Keratinocyte (primary cell): ENCODE measurements around the gene NOTUM. TPM values are rescaled to one million over a fixed set of nuclear protein-coding genes. Genes with fewer than 3 reads are reported as not detected.

Experiments used
- DNase-seq: peaks from one replicate; pipeline ENCODE4 v3.0.0-alpha.2; 2011; ENCODE audit warnings: low read depth, missing footprints, low spot score
- FAIRE-seq: peaks from 2 replicates; lab custom pipeline; 2011; peaks lifted over from hg19 to GRCh38; lab: Jason Lieb, UNC
- H2AFZ ChIP-seq: 2 replicates; pipeline ENCODE4 v1.6.0; 2012; ENCODE audit warnings: low read length, control low read depth, inconsistent platforms; ENCODE audit not compliant: control insufficient read depth
- H3K27ac ChIP-seq: 2 replicates; pipeline ENCODE4 v1.5.1; 2011; ENCODE audit warnings: low read length; ENCODE audit not compliant: control insufficient read depth, insufficient read depth
- H3K27me3 ChIP-seq: 3 replicates; pipeline ENCODE4 v1.6.0; 2011; ENCODE audit warnings: low read length; ENCODE audit not compliant: control insufficient read depth, insufficient read depth; ENCODE audit errors: extremely low read depth
- H3K36me3 ChIP-seq, 2 experiments: 2 replicates in 1 of 2; 3 replicates in 1 of 2; pipeline ENCODE4 v1.5.1; 2011; ENCODE audit warnings: low read length in 2 of 2, mild to moderate bottlenecking in 1 of 2; ENCODE audit not compliant: control insufficient read depth in 2 of 2, insufficient read depth in 2 of 2; ENCODE audit errors: extremely low read depth in 1 of 2
- H3K4me1 ChIP-seq: 3 replicates; pipeline ENCODE4 v1.5.1; 2011; ENCODE audit warnings: low read length; ENCODE audit not compliant: control insufficient read depth, insufficient read depth; ENCODE audit errors: extremely low read depth
- H3K4me2 ChIP-seq: 3 replicates; pipeline ENCODE4 v1.6.0; 2011; ENCODE audit warnings: low read depth, low read length; ENCODE audit not compliant: control insufficient read depth, insufficient read depth; ENCODE audit errors: extremely low read depth
- H3K4me3 ChIP-seq, 3 experiments: fragments of 200-600 bp in 1 of 3; sonication (generic) in 1 of 3; 2 replicates in 2 of 3; 3 replicates in 1 of 3; pipeline ENCODE4 v1.5.1; 2011 to 2016; ENCODE audit warnings: low read length in 3 of 3, mild to moderate bottlenecking in 3 of 3, control low read depth in 2 of 3, inconsistent platforms in 1 of 3, low read depth in 1 of 3, mixed read lengths in 1 of 3, mixed run types in 1 of 3, moderate library complexity in 1 of 3; ENCODE audit not compliant: control insufficient read depth in 2 of 3, insufficient read depth in 2 of 3; ENCODE audit errors: extremely low read depth in 1 of 3
- H3K79me2 ChIP-seq: 2 replicates; pipeline ENCODE4 v1.6.0; 2012; ENCODE audit warnings: low read length; ENCODE audit not compliant: control insufficient read depth, insufficient read depth
- H3K9ac ChIP-seq: 3 replicates; pipeline ENCODE4 v1.6.0; 2011; ENCODE audit warnings: low read length; ENCODE audit not compliant: control insufficient read depth, insufficient read depth; ENCODE audit errors: extremely low read depth
- H3K9me1 ChIP-seq: 3 replicates; pipeline ENCODE4 v1.6.0; 2011; ENCODE audit warnings: low read length; ENCODE audit not compliant: control insufficient read depth, insufficient read depth; ENCODE audit errors: extremely low read depth
- H3K9me3 ChIP-seq: 2 replicates; pipeline ENCODE4 v1.5.1; 2012; ENCODE audit warnings: low read depth, low read length; ENCODE audit not compliant: control insufficient read depth
- H4K20me1 ChIP-seq: 3 replicates; pipeline ENCODE4 v1.6.0; 2011; ENCODE audit warnings: low read length; ENCODE audit not compliant: control insufficient read depth, insufficient read depth; ENCODE audit errors: extremely low read depth
- CTCF ChIP-seq, 3 experiments: IDR thresholded peaks in 1 of 3; conservative IDR thresholded peaks in 1 of 3; optimal IDR thresholded peaks in 1 of 3; 2 replicates in 2 of 3; 3 replicates in 1 of 3; pipeline versions ENCODE3 to v1.5.1; 2011; ENCODE audit warnings: low read length in 3 of 3, mild to moderate bottlenecking in 3 of 3, moderate library complexity in 2 of 3, control low read depth in 1 of 3, inconsistent platforms in 1 of 3; ENCODE audit not compliant: insufficient read depth in 2 of 3; ENCODE audit errors: extremely low read depth in 1 of 3
- EZH2 ChIP-seq: IDR thresholded peaks from one replicate; pipeline ENCODE4 v1.6.1; 2012; ENCODE audit warnings: inconsistent platforms, mild to moderate bottlenecking, low read length, moderate library complexity
- dilution Hi-C: fragments of 300-500 bp; cut with MboI; formaldehyde crosslinking; loops from one replicate; pipeline ENCODE4 v1.7.0; 2020; ENCODE audit warnings: low sequenced_read_pairs; ENCODE audit not compliant: extremely low pct_ligation_motif_present
- polyA plus RNA-seq, 5 experiments: library from polyadenylated mRNA; depleted of rRNA in 3 of 5; stranded (reverse) in 3 of 5; stranded (forward) in 1 of 5; unstranded in 1 of 5; fragments of >200 nt; gene quantifications; 1 replicate in 1 of 5; 2 replicates in 3 of 5; 3 replicates in 1 of 5; pipeline versions ENCODE4 v1.2.1 to v1.2.3, GENCODE V29; 2011 to 2012; ENCODE audit warnings: missing spikeins in 2 of 5, low read depth in 1 of 5, low replicate concordance in 1 of 5

Gene NOTUM
- polyA plus RNA-seq, 1 donor (not counting 4 experiments of a cell fraction or from before 2014, with no cell fraction given): not detected

DNA sequence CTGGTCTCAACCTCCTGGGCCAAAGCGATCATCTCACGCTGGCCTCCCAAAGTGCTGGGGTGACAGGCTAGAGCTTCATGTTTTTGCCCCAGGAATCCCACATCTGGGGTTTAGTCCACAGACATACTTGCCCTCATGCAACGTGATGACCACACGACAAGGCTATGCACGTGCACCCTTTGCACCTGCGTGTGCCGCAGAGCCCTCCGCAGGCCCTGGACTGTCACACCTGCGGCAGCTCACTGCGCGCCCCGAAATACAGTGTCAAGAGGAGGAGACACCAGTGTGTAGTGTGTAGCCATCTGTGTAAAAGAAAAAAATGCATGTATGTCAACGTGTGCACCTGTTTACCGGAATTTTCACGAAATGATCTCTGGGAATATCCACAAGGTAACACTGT, 10.5 kb downstream of the NOTUM start:
- Histone ChIP-seq H3K9me1 (no peaks in the 10 kb centered on the region), H3K36me3 (no peaks in the 10 kb centered on the region), H3K4me2 (no peak overlapping the region), H3K9ac (no peak overlapping the region), H3K79me2 (no peaks in the 10 kb centered on the region), H2AFZ (no peak overlapping the region), H3K9me3 (no peaks in the 10 kb centered on the region), H3K4me1 (no peaks in the 10 kb centered on the region), H3K27ac (no peak overlapping the region), H3K27me3 (peaks cover 7% of the 10 kb centered on the region), H4K20me1 (no peaks in the 10 kb centered on the region), H3K4me3 (no peak overlapping the region)
- TF ChIP-seq CTCF (optimal IDR thresholded peaks at IDR 0.05 in 1 of 3, IDR thresholded peaks at IDR 0.05 in 1 of 3, conservative IDR thresholded peaks at IDR 0.05 in 1 of 3; ENCODE audit: extremely low read depth in 1 of 3, insufficient read depth in 2 of 3, low read length in 3 of 3): no peak
- no peak for FAIRE-seq
- no peak for DNase-seq
- dilution Hi-C loops: no loop called here

DNA sequence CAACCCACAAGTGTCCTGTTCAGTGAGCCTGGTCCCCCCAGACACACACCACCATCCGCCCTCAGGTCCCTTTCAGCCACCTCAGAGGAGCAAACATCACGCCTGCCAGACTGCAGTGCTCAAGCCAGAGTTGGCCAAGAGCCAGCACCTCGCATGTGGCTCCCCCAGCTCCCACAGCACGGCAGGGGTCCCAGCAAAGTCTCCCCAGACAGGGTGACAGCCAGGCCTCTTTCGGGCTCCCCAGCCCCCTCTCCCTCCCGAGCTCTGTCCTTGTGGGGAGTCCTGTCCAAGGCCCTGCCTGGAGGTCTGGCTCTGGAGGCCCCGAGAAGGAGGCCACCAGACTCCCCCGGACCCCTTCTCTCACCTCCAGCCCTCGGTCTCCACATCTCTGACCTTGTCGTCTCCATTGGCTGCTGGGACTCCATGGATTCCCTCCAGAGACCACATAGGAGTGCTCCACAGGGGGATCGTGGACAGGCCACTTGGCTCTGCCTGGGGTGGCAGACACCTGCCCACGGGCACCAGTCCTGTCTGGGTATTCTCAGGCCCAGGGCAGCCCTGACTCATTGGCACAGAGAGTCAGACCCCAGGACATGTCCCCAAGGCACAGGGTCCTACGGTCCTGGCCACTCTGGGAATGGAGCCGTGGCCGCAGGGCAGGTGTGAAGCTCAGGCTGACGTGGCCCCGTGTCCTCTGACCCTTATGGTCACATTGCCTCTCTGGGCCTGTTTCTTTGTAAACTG, 12.2 kb downstream of the NOTUM start:
- DNase-seq (no peak), FAIRE-seq (no peak)
- Histone ChIP-seq H3K9me3 (no peaks in the 10 kb centered on the region), H3K27me3 (peaks cover 7% of the 10 kb centered on the region), H3K79me2 (no peaks in the 10 kb centered on the region), H3K4me2 (no peak overlapping the region), H3K9me1 (no peaks in the 10 kb centered on the region), H4K20me1 (no peaks in the 10 kb centered on the region), H3K4me3 (no peak overlapping the region), H3K36me3 (no peaks in the 10 kb centered on the region), H3K4me1 (no peaks in the 10 kb centered on the region), H3K9ac (no peak overlapping the region), H2AFZ (no peak overlapping the region), H3K27ac (no peak overlapping the region)
- no peak for TF ChIP-seq CTCF (optimal IDR thresholded peaks at IDR 0.05 in 1 of 3, IDR thresholded peaks at IDR 0.05 in 1 of 3, conservative IDR thresholded peaks at IDR 0.05 in 1 of 3; ENCODE audit: extremely low read depth in 1 of 3, insufficient read depth in 2 of 3, low read length in 3 of 3)
- no peak for TF ChIP-seq EZH2
- dilution Hi-C loops: no loop called here
